T-helper 1 cell treated with Interleukin-12 subunit alpha and Interleukin-12 subunit beta and Interleukin-4 antibody, amounts not matched to agents 30 μg/mL and 1 μg/mL, for 36 hours (primary cell): ENCODE results near the gene NR6A1.

Experiments used
- H3K27ac Mint-ChIP-seq: one replicate; pipeline ENCODE4 v1.8.0; 2021; ENCODE audit warnings: mild to moderate bottlenecking, mixed read lengths
- H3K27me3 Mint-ChIP-seq: one replicate; pipeline ENCODE4 v1.8.0; 2021; ENCODE audit warnings: low read depth, mixed read lengths
- H3K36me3 Mint-ChIP-seq: one replicate; pipeline ENCODE4 v1.8.0; 2021; ENCODE audit warnings: low read depth, mixed read lengths
- H3K4me1 Mint-ChIP-seq: one replicate; pipeline ENCODE4 v1.8.0; 2021; ENCODE audit warnings: low read depth, mixed read lengths
- H3K4me3 Mint-ChIP-seq: one replicate; pipeline ENCODE4 v1.8.0; 2021; ENCODE audit warnings: mild to moderate bottlenecking, moderate library complexity, mixed read lengths
- H3K9me3 Mint-ChIP-seq: one replicate; pipeline ENCODE4 v1.8.0; 2021; ENCODE audit warnings: mixed read lengths

The NR6A1 gene

GRCh38 chr9:124788542-124789217, 17.6 kb upstream of the NR6A1 start:
- Mint-ChIP-seq H3K9me3 (no peaks in the 10 kb centered on the region), H3K4me1 (no peaks in the 10 kb centered on the region), H3K27ac (no peak overlapping the region), H3K4me3 (no peak overlapping the region), H3K36me3 (no peaks in the 10 kb centered on the region), H3K27me3 (peaks cover 7% of the 10 kb centered on the region)

GRCh38 chr9:124786881-124787573, 15.9 kb upstream of the NR6A1 start:
- H3K4me1 Mint-ChIP-seq = no peaks in the 10 kb centered on the region
- no peaks in the 10 kb centered on the region for H3K36me3 Mint-ChIP-seq
- peaks cover 7% of the 10 kb centered on the region for H3K27me3 Mint-ChIP-seq
- H3K4me3 Mint-ChIP-seq = no peak overlapping the region
- H3K27ac Mint-ChIP-seq = no peak overlapping the region
- H3K9me3 Mint-ChIP-seq = no peaks in the 10 kb centered on the region

- H3K9me3 Mint-ChIP-seq = no peaks in the 10 kb centered on the region
- no peaks in the 10 kb centered on the region for H3K36me3 Mint-ChIP-seq
- H3K27ac Mint-ChIP-seq = no peak overlapping the region
- H3K27me3 Mint-ChIP-seq = peaks cover 7% of the 10 kb centered on the region
- no peak overlapping the region for H3K4me3 Mint-ChIP-seq
- no peaks in the 10 kb centered on the region for H3K4me1 Mint-ChIP-seq
These were observed 13.4 kb upstream of the NR6A1 start for GRCh38 chr9:124784509-124784908.

- no peaks in the 10 kb centered on the region for H3K4me1 Mint-ChIP-seq
- no peak overlapping the region for H3K27ac Mint-ChIP-seq
- H3K9me3 Mint-ChIP-seq = no peaks in the 10 kb centered on the region
- H3K4me3 Mint-ChIP-seq = no peak overlapping the region
- H3K36me3 Mint-ChIP-seq = no peaks in the 10 kb centered on the region
- H3K27me3 Mint-ChIP-seq = peaks cover 8% of the 10 kb centered on the region
These were observed 12.7 kb upstream of the NR6A1 start for GRCh38 chr9:124783830-124784229.

- Mint-ChIP-seq H3K4me1 (no peaks in the 10 kb centered on the region), H3K36me3 (no peaks in the 10 kb centered on the region), H3K4me3 (no peak overlapping the region), H3K27ac (no peak overlapping the region), H3K9me3 (no peaks in the 10 kb centered on the region), H3K27me3 (peaks cover 11% of the 10 kb centered on the region)
These were observed 11.8 kb upstream of the NR6A1 start for GRCh38 chr9:124782661-124783574.

- Mint-ChIP-seq H3K4me1 (no peaks in the 10 kb centered on the region), H3K4me3 (no peak overlapping the region), H3K27me3 (peaks cover 15% of the 10 kb centered on the region), H3K9me3 (no peaks in the 10 kb centered on the region), H3K36me3 (no peaks in the 10 kb centered on the region), H3K27ac (no peak overlapping the region)
These were observed 11.0 kb upstream of the NR6A1 start for GRCh38 chr9:124781967-124782660.

- Mint-ChIP-seq H3K4me3 (no peak overlapping the region), H3K4me1 (peaks cover 4% of the 10 kb centered on the region), H3K36me3 (no peaks in the 10 kb centered on the region), H3K9me3 (no peaks in the 10 kb centered on the region), H3K27me3 (peaks cover 25% of the 10 kb centered on the region), H3K27ac (no peak overlapping the region)
These were observed 9.6 kb upstream of the NR6A1 start for GRCh38 chr9:124780757-124781151.

GRCh38 chr9:124780060-124780756, 9.1 kb upstream of the NR6A1 start:
- Mint-ChIP-seq H3K27ac (no peak overlapping the region), H3K27me3 (peaks cover 29% of the 10 kb centered on the region), H3K36me3 (no peaks in the 10 kb centered on the region), H3K4me1 (peaks cover 4% of the 10 kb centered on the region), H3K4me3 (no peak overlapping the region), H3K9me3 (no peaks in the 10 kb centered on the region)

GRCh38 chr9:124779368-124780059, 8.4 kb upstream of the NR6A1 start:
- Mint-ChIP-seq H3K4me1 (peaks cover 5% of the 10 kb centered on the region), H3K9me3 (no peaks in the 10 kb centered on the region), H3K27ac (no peak overlapping the region), H3K27me3 (peaks cover 32% of the 10 kb centered on the region), H3K4me3 (no peak overlapping the region), H3K36me3 (no peaks in the 10 kb centered on the region)

GRCh38 chr9:124778575-124779367, 7.7 kb upstream of the NR6A1 start:
- Mint-ChIP-seq H3K27me3 (peaks cover 38% of the 10 kb centered on the region), H3K36me3 (no peaks in the 10 kb centered on the region), H3K9me3 (no peaks in the 10 kb centered on the region), H3K4me3 (no peak overlapping the region), H3K27ac (no peak overlapping the region), H3K4me1 (peaks cover 11% of the 10 kb centered on the region)

- Mint-ChIP-seq H3K4me3 (peak within 1 kb of the TSS; percentile 68), H3K27me3 (peaks cover 45% of the 10 kb centered on the region), H3K9me3 (no peaks in the 10 kb centered on the region), H3K4me1 (peaks cover 20% of the 10 kb centered on the region), H3K36me3 (no peaks in the 10 kb centered on the region), H3K27ac (no peak within 1 kb of the TSS)
These were observed 6.0 kb upstream of the NR6A1 start, which contains the start of gene OLFML2A for GRCh38 chr9:124776954-124777648. Gene OLFML2A (plus strand): TSS chr9:124777133. CDS start chr9:124777271, 138 bp downstream.

GRCh38 chr9:124776618-124776953, 5.5 kb upstream of the NR6A1 start:
- peaks cover 46% of the 10 kb centered on the region for H3K27me3 Mint-ChIP-seq
- no peaks in the 10 kb centered on the region for H3K9me3 Mint-ChIP-seq
- H3K36me3 Mint-ChIP-seq = no peaks in the 10 kb centered on the region
- H3K4me3 Mint-ChIP-seq = peak overlapping the region; percentile 68
- peaks cover 20% of the 10 kb centered on the region for H3K4me1 Mint-ChIP-seq
- H3K27ac Mint-ChIP-seq = no peak overlapping the region
